HepG2 (cell line): ENCODE results near the gene PRRT1. TPM values are rescaled to one million over a fixed set of nuclear protein-coding genes. Genes with fewer than 3 reads are reported as not detected.

Experiments
- ATF7 ChIP-seq, 2 experiments: fragments of 450-650 bp in 1 of 2; sonication (generic) in 1 of 2; formaldehyde crosslinking in 1 of 2; IDR thresholded peaks; 2 replicates each; pipeline versions ENCODE4 v1.4.0 to v1.6.1; 2016 to 2020; ENCODE audit warnings: antibody characterized with exemption in 1 of 2, mild to moderate bottlenecking in 1 of 2, missing genetic modification reagents in 1 of 2
- CHD2 ChIP-seq: IDR thresholded peaks from 2 replicates; pipeline ENCODE4 v1.6.1; 2011; ENCODE audit warnings: low read depth, low read length, improper control_type of control experiment
- CREB1 ChIP-seq, 2 experiments: fragments of 450-650 bp in 1 of 2; IDR thresholded peaks; 2 replicates each; pipeline ENCODE4 v1.6.1; 2016 to 2017; ENCODE audit warnings: control low read depth in 1 of 2, mild to moderate bottlenecking in 1 of 2, missing compliant biosample characterization in 1 of 2, missing genetic modification characterization in 1 of 2
- ELF1 ChIP-seq: sonication (generic); formaldehyde crosslinking; IDR thresholded peaks from 2 replicates; pipeline ENCODE4 v1.4.0; 2020; ENCODE audit warnings: missing genetic modification reagents
- ETV5 ChIP-seq: IDR thresholded peaks from 2 replicates; pipeline ENCODE4 v1.6.1; 2018; ENCODE audit warnings: missing biosample characterization, missing genetic modification reagents, inconsistent platforms, borderline replicate concordance
- HBP1 ChIP-seq: IDR thresholded peaks from 2 replicates; pipeline ENCODE4 v1.6.1; 2016; ENCODE audit warnings: low read depth, control low read depth
- HNRNPLL ChIP-seq: fragments of 200-400 bp; formaldehyde crosslinking; IDR thresholded peaks from 2 replicates; pipeline ENCODE4 v1.6.1; 2017; ENCODE audit warnings: mild to moderate bottlenecking, low read depth, low read length; ENCODE audit not compliant: poor library complexity, severe bottlenecking
- HOXA9 ChIP-seq: sonication (generic); formaldehyde crosslinking; IDR thresholded peaks from 2 replicates; pipeline ENCODE4 v1.8.1; 2022; ENCODE audit warnings: missing genetic modification reagents, mild to moderate bottlenecking, moderate library complexity, borderline replicate concordance
- KDM2A ChIP-seq: sonication (generic); formaldehyde crosslinking; IDR thresholded peaks from 2 replicates; pipeline ENCODE4 v1.4.0; 2020; ENCODE audit warnings: low read depth, missing genetic modification reagents, borderline replicate concordance
- MXD1 ChIP-seq: sonication (generic); formaldehyde crosslinking; IDR thresholded peaks from 2 replicates; pipeline ENCODE4 v1.4.0; 2020; ENCODE audit warnings: mild to moderate bottlenecking, missing genetic modification reagents
- NFIC ChIP-seq: IDR thresholded peaks from 2 replicates; pipeline ENCODE4 v1.6.1; 2012; ENCODE audit warnings: mild to moderate bottlenecking, low read length, inconsistent platforms
- NFKB2 ChIP-seq: sonication (generic); formaldehyde crosslinking; IDR thresholded peaks from 2 replicates; pipeline ENCODE4 v1.4.0; 2020; ENCODE audit warnings: missing genetic modification reagents, borderline replicate concordance
- RFXANK ChIP-seq: IDR thresholded peaks from 2 replicates; pipeline ENCODE4 v1.6.1; 2016
- SALL2 ChIP-seq: sonication (generic); formaldehyde crosslinking; IDR thresholded peaks from 2 replicates; pipeline ENCODE4 v1.8.1; 2023; ENCODE audit warnings: mild to moderate bottlenecking, missing genetic modification reagents, inconsistent platforms
- SP4 ChIP-seq: sonication (generic); formaldehyde crosslinking; IDR thresholded peaks from 2 replicates; pipeline ENCODE4 v1.8.1; 2023; ENCODE audit warnings: mild to moderate bottlenecking, missing genetic modification reagents
- SRSF1 ChIP-seq: fragments of 200-400 bp; formaldehyde crosslinking; optimal IDR thresholded peaks from 2 replicates; pipeline ENCODE3; 2017; ENCODE audit warnings: mild to moderate bottlenecking, low read depth, low read length, moderate library complexity
- THAP11 ChIP-seq: IDR thresholded peaks from 2 replicates; pipeline ENCODE4 v1.6.1; 2016; ENCODE audit warnings: missing biosample characterization, missing genetic modification reagents
- WIZ ChIP-seq: sonication (generic); formaldehyde crosslinking; IDR thresholded peaks from 2 replicates; pipeline ENCODE4 v1.5.1; 2020; ENCODE audit warnings: mild to moderate bottlenecking, missing genetic modification reagents
- XRCC5 ChIP-seq: fragments of 200-400 bp; formaldehyde crosslinking; optimal IDR thresholded peaks from 2 replicates; pipeline ENCODE3; 2017; ENCODE audit warnings: mild to moderate bottlenecking, low read length
- YEATS2 ChIP-seq: sonication (generic); formaldehyde crosslinking; IDR thresholded peaks from 2 replicates; pipeline ENCODE4 v1.4.0; 2020; ENCODE audit warnings: missing genetic modification reagents, borderline replicate concordance
- ZBTB44 ChIP-seq: sonication (generic); formaldehyde crosslinking; IDR thresholded peaks from 2 replicates; pipeline ENCODE4 v1.4.0; 2020; ENCODE audit warnings: missing genetic modification reagents
- ZFX ChIP-seq: sonication (generic); formaldehyde crosslinking; IDR thresholded peaks from 2 replicates; pipeline ENCODE4 v1.4.0; 2020; ENCODE audit warnings: mild to moderate bottlenecking, low read depth, missing genetic modification reagents, moderate library complexity
- ZFYVE20 ChIP-seq: sonication (generic); formaldehyde crosslinking; IDR thresholded peaks from 2 replicates; pipeline ENCODE4 v1.8.0; 2023; ENCODE audit warnings: low read depth, mild to moderate bottlenecking, moderate library complexity, missing genetic modification reagents, borderline replicate concordance
- ZNF10 ChIP-seq: sonication (generic); formaldehyde crosslinking; IDR thresholded peaks from 2 replicates; pipeline ENCODE4 v1.4.0; 2020; ENCODE audit warnings: mild to moderate bottlenecking, low read depth, missing genetic modification reagents, borderline replicate concordance
- ZNF101 ChIP-seq: sonication (generic); formaldehyde crosslinking; IDR thresholded peaks from 2 replicates; pipeline ENCODE4 v1.4.0; 2020; ENCODE audit warnings: mild to moderate bottlenecking, low read depth, missing genetic modification reagents, borderline replicate concordance
- ZNF292 ChIP-seq: sonication (generic); formaldehyde crosslinking; IDR thresholded peaks from 2 replicates; pipeline ENCODE4 v1.8.1; 2022; ENCODE audit warnings: mild to moderate bottlenecking, low read depth, missing genetic modification reagents, borderline replicate concordance
- ZSCAN30 ChIP-seq: sonication (generic); formaldehyde crosslinking; IDR thresholded peaks from 2 replicates; pipeline ENCODE4 v1.5.0; 2020; ENCODE audit warnings: mild to moderate bottlenecking, missing genetic modification reagents
- polyA plus RNA-seq, 8 experiments: library from polyadenylated mRNA; depleted of rRNA in 3 of 8; stranded (reverse) in 7 of 8; unstranded in 1 of 8; fragments of >200 nt; fragmentation: Illumina TruSeq in 4 of 8; extraction: Trizol in 4 of 8; gene quantifications; 2 replicates each; pipeline versions ENCODE4 v1.2.1 to v1.2.3, GENCODE V29; 2011 to 2016; ENCODE audit warnings: low read depth in 4 of 8, missing spikeins in 1 of 8, mixed read lengths in 1 of 8; ENCODE audit not compliant: insufficient read depth in 1 of 8
- total RNA-seq, 5 experiments: library from RNA; depleted of rRNA; stranded (reverse); fragments of >200 nt; fragmentation: Illumina TruSeq; extraction: Trizol; gene quantifications; 2 replicates each; pipeline ENCODE4 v1.2.3, GENCODE V29; 2016; ENCODE audit warnings: low read depth in 1 of 5

PRRT1 gene
- total and polyA plus RNA-seq, 2 of the 13 experiments (the other 11 are each of a cell fraction or from before 2014, with no cell fraction given): 0.64 to 1.4 TPM

GRCh38 chr6:32175711-32176475, 24.2 kb upstream of the PRRT1 start, which contains the start of gene AGPAT1 (continued):
- TF ChIP-seq SP4 (CRISPR knock-in tag) (peak; percentile 92), HNRNPLL (peak; percentile 43), XRCC5 (peak; percentile 59), HBP1 (CRISPR knock-in tag) (peak; percentile 74; the same call in 1 of the 2 replicates), NFIC (no peak), ZNF101 (CRISPR knock-in tag) (peak; percentile 53; the same call in 1 of the 2 replicates), WIZ (0 out of 2 replicates have a peak, but pooled peaks have one; percentile 28), RFXANK (CRISPR knock-in tag) (no peak), ELF1 (peak; percentile 80), ZFYVE20 (CRISPR knock-in tag) (no peak), MXD1 (CRISPR knock-in tag) (peak; percentile 41; the same call in 1 of the 2 replicates), CREB1 (IDR thresholded peaks at IDR 0.05) (peak; percentile 62), CREB1 (CRISPR knock-in tag; IDR thresholded peaks at IDR 0.05) (peak; percentile 82), ZSCAN30 (CRISPR knock-in tag) (no peak), NFKB2 (peak; percentile 89; the same call in 1 of the 2 replicates), YEATS2 (CRISPR knock-in tag) (peak; percentile 78; the same call in 1 of the 2 replicates), HOXA9 (no peak), ZNF10 (CRISPR knock-in tag) (no peak), ZBTB44 (CRISPR knock-in tag) (no peak), SRSF1 (peak; percentile 99), ZNF292 (CRISPR knock-in tag) (0 out of 2 replicates have a peak, but pooled peaks have one; percentile 12), KDM2A (CRISPR knock-in tag) (peak; percentile 15; the same call in 1 of the 2 replicates), CHD2 (no peak), ETV5 (CRISPR knock-in tag) (peak; percentile 70; the same call in 1 of the 2 replicates), THAP11 (peak; percentile 83), SALL2 (CRISPR knock-in tag) (peak; percentile 64; the same call in 1 of the 2 replicates), ZFX (CRISPR knock-in tag) (peak; percentile 61; the same call in 1 of the 2 replicates), ATF7 (IDR thresholded peaks at IDR 0.05) (no peak), ATF7 (CRISPR knock-in tag; IDR thresholded peaks at IDR 0.05) (no peak)
